ENCODE data around the gene ZNF518A.

The ZNF518A gene
- 48.7 to 80.6 (median 63.4) reads per million in 4 experiments for total RNA-seq

GRCh38 chr10:96129387-96130325 is at the start of gene ZNF518A:
TSS of gene ZNF518A (plus strand) at chr10:96130297. CDS start at chr10:96156323, 26,026 bp downstream.
- peak; percentile 78 for DNase-seq

GRCh38 chr10:96082153-96082552 is 47.9 kb upstream of the ZNF518A start:
- no peak for DNase-seq

GRCh38 chr10:96082748-96083147 is 47.3 kb upstream of the ZNF518A start:
- DNase-seq: no peak

GRCh38 chr10:96089116-96089515 is 41.0 kb upstream of the ZNF518A start:
- no peak for DNase-seq

- peak; percentile 81 for DNase-seq
These were observed 40.2 kb upstream of the ZNF518A start for GRCh38 chr10:96089670-96090462.

- no peak for DNase-seq
These were observed 39.7 kb upstream of the ZNF518A start for GRCh38 chr10:96090463-96090800.

- DNase-seq: no peak
These were observed 36.9 kb upstream of the ZNF518A start for GRCh38 chr10:96092999-96093767.

GRCh38 chr10:96093948-96094347 is 36.1 kb upstream of the ZNF518A start:
- no peak for DNase-seq

GRCh38 chr10:96096958-96097357 is 33.1 kb upstream of the ZNF518A start:
- no peak for DNase-seq

- DNase-seq: no peak
These were observed 32.2 kb upstream of the ZNF518A start for GRCh38 chr10:96097865-96098264.

- DNase-seq: no peak
These were observed 22.5 kb upstream of the ZNF518A start for GRCh38 chr10:96107623-96108038.

- DNase-seq: no peak
These were observed 17.6 kb upstream of the ZNF518A start for GRCh38 chr10:96112531-96112930.

- no peak for DNase-seq
These were observed 11.3 kb upstream of the ZNF518A start for GRCh38 chr10:96118604-96119450.

GRCh38 chr10:96122824-96123223 is 7.3 kb upstream of the ZNF518A start:
- DNase-seq: no peak

GRCh38 chr10:96124230-96125141 is 5.6 kb upstream of the ZNF518A start:
- no peak for DNase-seq

- DNase-seq: no peak
These were observed 5.0 kb upstream of the ZNF518A start for GRCh38 chr10:96125142-96125515.

GRCh38 chr10:96130326-96130995 is 364 bp downstream of the ZNF518A start:
- peak; percentile 69 for DNase-seq

GRCh38 chr10:96131621-96132020 is 1.5 kb downstream of the ZNF518A start:
- DNase-seq: no peak

GRCh38 chr10:96133135-96133534 is 3.0 kb downstream of the ZNF518A start:
- DNase-seq: no peak

- no peak for DNase-seq
These were observed 6.7 kb downstream of the ZNF518A start for GRCh38 chr10:96136810-96137209.

Measured in effector CD8-positive, alpha-beta T cell (primary cell).